ENCODE data around the gene SPPL3. TPM values are rescaled to one million over a fixed set of nuclear protein-coding genes. Genes with fewer than 3 reads are reported as not detected.
A peak's percentile ranks its signal among the peaks of the same experiment; 100 is the strongest.

The SPPL3 gene
- total and polyA plus RNA-seq, 7 experiments from 2014 or later: 22.8 to 51.8 (median 47.5) TPM

GRCh38 chr12:120741476-120742421 lies 162.4 kb downstream of the SPPL3 start:
- ChIA-PET POLR2A (no interaction called here), CTCF (no interaction called here)
- intact Hi-C loops (cut with micrococcal nuclease): no loop called here
- no peaks in the 10 kb centered on the region for H3K9me3 ChIP-seq (ENCODE audit: control insufficient read depth in 2 of 3, low read length in 3 of 3)
- H3K27ac ChIP-seq (ENCODE audit: low read depth, low read length): no peak overlapping the region
- H3K36me3 ChIP-seq (ENCODE audit: control insufficient read depth in 2 of 3, insufficient read depth in 3 of 3, low read length in 3 of 3): peaks cover 0 to 25% (median 0%) of the 10 kb centered on the region in 3 experiments
- Mint-ChIP-seq H3K36me3 (peaks cover 0 to 4% (median 0%) of the 10 kb centered on the region in 5 donors), H3K27ac (no peak overlapping the region), H3K4me3 (no peak overlapping the region), H3K9me3 (no peaks in the 10 kb centered on the region), H3K27me3 (no peaks in the 10 kb centered on the region), H3K4me1 (no peaks in the 10 kb centered on the region)
- ATAC-seq: no peak
- no peak overlapping the region for H3K4me3 ChIP-seq (ENCODE audit: low read length)
- H3K27me3 ChIP-seq (ENCODE audit: control insufficient read depth in 2 of 2, insufficient read depth in 2 of 2, low read length in 2 of 2): no peaks in the 10 kb centered on the region
- H3K4me1 ChIP-seq (ENCODE audit: control insufficient read depth in 2 of 2, insufficient read depth in 2 of 2, low read length in 2 of 2): no peaks in the 10 kb centered on the region
- no peak for DNase-seq

- Mint-ChIP-seq H3K9me3 (no peaks in the 10 kb centered on the region), H3K27ac (no peak overlapping the region), H3K4me3 (no peak overlapping the region), H3K4me1 (peaks cover 0 to 3% (median 0%) of the 10 kb centered on the region in 7 donors), H3K27me3 (no peaks in the 10 kb centered on the region), H3K36me3 (peaks cover 0 to 4% (median 0%) of the 10 kb centered on the region in 5 donors)
- Histone ChIP-seq H3K36me3 (ENCODE audit: control insufficient read depth in 2 of 3, insufficient read depth in 3 of 3, low read length in 3 of 3) (peaks cover 0 to 25% (median 0%) of the 10 kb centered on the region in 3 experiments), H3K27me3 (ENCODE audit: control insufficient read depth in 2 of 2, insufficient read depth in 2 of 2, low read length in 2 of 2) (no peaks in the 10 kb centered on the region), H3K4me3 (ENCODE audit: low read length) (no peak overlapping the region), H3K9me3 (ENCODE audit: control insufficient read depth in 2 of 3, low read length in 3 of 3) (no peaks in the 10 kb centered on the region), H3K4me1 (ENCODE audit: control insufficient read depth in 2 of 2, insufficient read depth in 2 of 2, low read length in 2 of 2) (no peaks in the 10 kb centered on the region), H3K27ac (ENCODE audit: low read depth, low read length) (no peak overlapping the region)
- DNase-seq: no peak
- no peak for ATAC-seq
- ChIA-PET CTCF (no interaction called here), POLR2A (no interaction called here)
- intact Hi-C loops (cut with micrococcal nuclease): no loop called here
Observed at GRCh38 chr12:120740871-120741270, 163.3 kb downstream of the SPPL3 start.

GRCh38 chr12:120739821-120740613 lies 164.1 kb downstream of the SPPL3 start:
- DNase-seq (no peak), ATAC-seq (no peak)
- H3K27me3 Mint-ChIP-seq: no peaks in the 10 kb centered on the region
- no peaks in the 10 kb centered on the region for H3K9me3 Mint-ChIP-seq
- no peak overlapping the region for H3K27ac ChIP-seq (ENCODE audit: low read depth, low read length)
- peak overlapping the region in 1 of 9 donors; percentile 60 for H3K27ac Mint-ChIP-seq
- peaks cover 0 to 4% (median 0%) of the 10 kb centered on the region in 5 donors for H3K36me3 Mint-ChIP-seq
- no peaks in the 10 kb centered on the region for H3K27me3 ChIP-seq (ENCODE audit: control insufficient read depth in 2 of 2, insufficient read depth in 2 of 2, low read length in 2 of 2)
- intact Hi-C loops (cut with micrococcal nuclease): no loop called here
- no peaks in the 10 kb centered on the region for H3K4me1 ChIP-seq (ENCODE audit: control insufficient read depth in 2 of 2, insufficient read depth in 2 of 2, low read length in 2 of 2)
- peaks cover 0 to 25% (median 0%) of the 10 kb centered on the region in 3 experiments for H3K36me3 ChIP-seq (ENCODE audit: control insufficient read depth in 2 of 3, insufficient read depth in 3 of 3, low read length in 3 of 3)
- CTCF ChIA-PET: no interaction called here
- no peaks in the 10 kb centered on the region for H3K9me3 ChIP-seq (ENCODE audit: control insufficient read depth in 2 of 3, low read length in 3 of 3)
- H3K4me3 Mint-ChIP-seq: no peak overlapping the region
- H3K4me1 Mint-ChIP-seq: peaks cover 0 to 3% (median 0%) of the 10 kb centered on the region in 7 donors
- POLR2A ChIA-PET: no interaction called here
- no peak overlapping the region for H3K4me3 ChIP-seq (ENCODE audit: low read length)

GRCh38 chr12:120739031-120739762 lies 165.0 kb downstream of the SPPL3 start:
- intact Hi-C loops (cut with micrococcal nuclease): no loop called here
- no peak overlapping the region for H3K27ac ChIP-seq (ENCODE audit: low read depth, low read length)
- H3K36me3 ChIP-seq (ENCODE audit: control insufficient read depth in 2 of 3, insufficient read depth in 3 of 3, low read length in 3 of 3): peaks cover 0 to 27% (median 0%) of the 10 kb centered on the region in 3 experiments
- no peaks in the 10 kb centered on the region for H3K27me3 ChIP-seq (ENCODE audit: control insufficient read depth in 2 of 2, insufficient read depth in 2 of 2, low read length in 2 of 2)
- peaks cover 0 to 3% (median 0%) of the 10 kb centered on the region in 7 donors for H3K4me1 Mint-ChIP-seq
- ATAC-seq (no peak), DNase-seq (no peak)
- H3K9me3 ChIP-seq (ENCODE audit: control insufficient read depth in 2 of 3, low read length in 3 of 3): no peaks in the 10 kb centered on the region
- H3K4me1 ChIP-seq (ENCODE audit: control insufficient read depth in 2 of 2, insufficient read depth in 2 of 2, low read length in 2 of 2): no peaks in the 10 kb centered on the region
- H3K36me3 Mint-ChIP-seq: peaks cover 0 to 2% (median 0%) of the 10 kb centered on the region in 5 donors
- no peaks in the 10 kb centered on the region for H3K27me3 Mint-ChIP-seq
- CTCF ChIA-PET: no interaction called here
- POLR2A ChIA-PET: no interaction called here
- H3K4me3 ChIP-seq (ENCODE audit: low read length): no peak overlapping the region
- H3K9me3 Mint-ChIP-seq: no peaks in the 10 kb centered on the region
- no peak overlapping the region for H3K4me3 Mint-ChIP-seq
- no peak overlapping the region for H3K27ac Mint-ChIP-seq

GRCh38 chr12:120738252-120739030 lies 165.7 kb downstream of the SPPL3 start:
- intact Hi-C loops (cut with micrococcal nuclease): no loop called here
- H3K9me3 ChIP-seq (ENCODE audit: control insufficient read depth in 2 of 3, low read length in 3 of 3): no peaks in the 10 kb centered on the region
- Mint-ChIP-seq H3K4me3 (no peak overlapping the region), H3K27me3 (no peaks in the 10 kb centered on the region), H3K27ac (no peak overlapping the region), H3K9me3 (no peaks in the 10 kb centered on the region), H3K4me1 (peaks cover 0 to 3% (median 0%) of the 10 kb centered on the region in 7 donors), H3K36me3 (peaks cover 0 to 10% (median 5%) of the 10 kb centered on the region in 5 donors)
- ATAC-seq (no peak), DNase-seq (no peak)
- no peaks in the 10 kb centered on the region for H3K27me3 ChIP-seq (ENCODE audit: control insufficient read depth in 2 of 2, insufficient read depth in 2 of 2, low read length in 2 of 2)
- H3K36me3 ChIP-seq (ENCODE audit: control insufficient read depth in 2 of 3, insufficient read depth in 3 of 3, low read length in 3 of 3): peaks cover 0 to 33% (median 0%) of the 10 kb centered on the region in 3 experiments
- H3K27ac ChIP-seq (ENCODE audit: low read depth, low read length): no peak overlapping the region
- no peak overlapping the region for H3K4me3 ChIP-seq (ENCODE audit: low read length)
- no peaks in the 10 kb centered on the region for H3K4me1 ChIP-seq (ENCODE audit: control insufficient read depth in 2 of 2, insufficient read depth in 2 of 2, low read length in 2 of 2)
- CTCF ChIA-PET: no interaction called here
- POLR2A ChIA-PET: no interaction called here
